KMS-11 (cell line): ENCODE data around the gene M1AP.
A peak's percentile ranks its signal among the peaks of the same experiment; 100 is the strongest.

ENCODE experiments used
- H2AFZ ChIP-seq: fragments of 200-600 bp; sonication (generic); 2 replicates; pipeline ENCODE4 v1.6.1; 2016; ENCODE audit warnings: antibody characterized with exemption, mixed run types, low read depth
- H3K27ac ChIP-seq: fragments of 200-600 bp; sonication (generic); 2 replicates; pipeline ENCODE4 v1.6.1; 2016; ENCODE audit warnings: mild to moderate bottlenecking, mixed run types
- H3K27me3 ChIP-seq: fragments of 200-600 bp; sonication (generic); 2 replicates; pipeline ENCODE4 v1.6.1; 2017; ENCODE audit warnings: mild to moderate bottlenecking, low read depth, mixed run types, moderate library complexity; ENCODE audit not compliant: insufficient read depth
- H3K36me3 ChIP-seq: fragments of 200-600 bp; sonication (generic); 2 replicates; pipeline ENCODE4 v1.6.1; 2017; ENCODE audit warnings: mild to moderate bottlenecking, mixed run types; ENCODE audit not compliant: insufficient read depth
- H3K4me1 ChIP-seq: fragments of 200-600 bp; sonication (generic); 2 replicates; pipeline ENCODE4 v1.6.1; 2016; ENCODE audit warnings: mild to moderate bottlenecking, low read depth, mixed run types; ENCODE audit not compliant: poor library complexity, severe bottlenecking
- H3K4me2 ChIP-seq: fragments of 200-600 bp; sonication (generic); 2 replicates; pipeline ENCODE4 v1.7.0; 2016; ENCODE audit warnings: mild to moderate bottlenecking, mixed run types
- H3K4me3 ChIP-seq: fragments of 200-600 bp; sonication (generic); IDR thresholded peaks from 2 replicates; pipeline ENCODE4 v1.6.1; 2017; ENCODE audit warnings: low read depth, low read length, mixed read lengths; ENCODE audit not compliant: insufficient read depth
- H3K79me2 ChIP-seq: fragments of 200-600 bp; sonication (generic); 2 replicates; pipeline ENCODE4 v1.6.1; 2016; ENCODE audit warnings: low read depth, mixed run types; ENCODE audit not compliant: insufficient read depth
- H3K9ac ChIP-seq: fragments of 200-600 bp; sonication (generic); 2 replicates; pipeline ENCODE4 v1.6.1; 2016; ENCODE audit warnings: mild to moderate bottlenecking, mixed run types
- H4K20me1 ChIP-seq: fragments of 200-600 bp; sonication (generic); 2 replicates; pipeline ENCODE4 v1.6.1; 2016; ENCODE audit warnings: mild to moderate bottlenecking, mixed run types; ENCODE audit not compliant: insufficient read depth
- TF ChIP-seq, protein P1 (sequence below): fragments of 200-600 bp; sonication (generic); conservative IDR thresholded peaks from 2 replicates; pipeline ENCODE4 v1.6.1; 2017; ENCODE audit warnings: low read depth, mild to moderate bottlenecking, antibody characterized with exemption, low read length, moderate library complexity, mixed read lengths

Gene M1AP

GRCh38 chr2:74535440-74535965, 112.6 kb downstream of the M1AP start:
- Histone ChIP-seq H3K79me2 (0 out of 2 replicates have a peak, but pooled peaks cover 8% of the 10 kb centered on the region), H3K27me3 (no peaks in the 10 kb centered on the region; the same call in 1 of the 2 replicates), H3K9ac (no peak overlapping the region), H4K20me1 (no peaks in the 10 kb centered on the region), H2AFZ (no peak overlapping the region), H3K4me2 (no peak overlapping the region), H3K27ac (no peak overlapping the region), H3K36me3 (no peaks in the 10 kb centered on the region), H3K4me1 (peaks cover 12% of the 10 kb centered on the region), H3K4me3 (no peak overlapping the region)
- TF ChIP-seq, protein P1, sequence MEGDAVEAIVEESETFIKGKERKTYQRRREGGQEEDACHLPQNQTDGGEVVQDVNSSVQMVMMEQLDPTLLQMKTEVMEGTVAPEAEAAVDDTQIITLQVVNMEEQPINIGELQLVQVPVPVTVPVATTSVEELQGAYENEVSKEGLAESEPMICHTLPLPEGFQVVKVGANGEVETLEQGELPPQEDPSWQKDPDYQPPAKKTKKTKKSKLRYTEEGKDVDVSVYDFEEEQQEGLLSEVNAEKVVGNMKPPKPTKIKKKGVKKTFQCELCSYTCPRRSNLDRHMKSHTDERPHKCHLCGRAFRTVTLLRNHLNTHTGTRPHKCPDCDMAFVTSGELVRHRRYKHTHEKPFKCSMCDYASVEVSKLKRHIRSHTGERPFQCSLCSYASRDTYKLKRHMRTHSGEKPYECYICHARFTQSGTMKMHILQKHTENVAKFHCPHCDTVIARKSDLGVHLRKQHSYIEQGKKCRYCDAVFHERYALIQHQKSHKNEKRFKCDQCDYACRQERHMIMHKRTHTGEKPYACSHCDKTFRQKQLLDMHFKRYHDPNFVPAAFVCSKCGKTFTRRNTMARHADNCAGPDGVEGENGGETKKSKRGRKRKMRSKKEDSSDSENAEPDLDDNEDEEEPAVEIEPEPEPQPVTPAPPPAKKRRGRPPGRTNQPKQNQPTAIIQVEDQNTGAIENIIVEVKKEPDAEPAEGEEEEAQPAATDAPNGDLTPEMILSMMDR: no peak

DNA sequence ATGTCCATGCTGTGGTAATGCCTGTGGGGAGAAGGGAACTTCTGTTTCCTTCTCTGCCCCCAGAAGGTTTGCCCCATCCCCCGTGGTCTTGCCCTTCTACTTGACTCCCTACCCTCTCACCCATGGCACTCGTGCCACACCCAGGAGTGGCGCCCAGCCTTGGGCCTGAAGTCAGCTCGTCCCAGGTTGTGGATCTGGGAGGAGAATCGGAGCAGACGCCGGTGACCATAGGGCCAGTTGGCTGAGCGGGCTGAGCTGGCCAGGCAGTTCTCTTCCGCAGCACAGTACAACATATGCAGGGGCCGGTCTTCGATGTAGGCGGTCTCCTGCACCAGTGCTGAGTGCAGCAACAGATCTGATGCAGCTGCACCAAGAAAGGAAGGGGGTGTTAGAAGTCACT, 113.7 kb downstream of the M1AP start:
- H2AFZ ChIP-seq: no peak overlapping the region
- no peaks in the 10 kb centered on the region; the same call in 1 of the 2 replicates for H3K27me3 ChIP-seq
- no peak overlapping the region for H3K4me2 ChIP-seq
- TF ChIP-seq, protein P1: no peak
- H3K79me2 ChIP-seq: peaks cover 8% of the 10 kb centered on the region; the same call in 1 of the 2 replicates
- H3K36me3 ChIP-seq: no peaks in the 10 kb centered on the region
- no peaks in the 10 kb centered on the region for H4K20me1 ChIP-seq
- H3K27ac ChIP-seq: no peak overlapping the region
- H3K4me1 ChIP-seq: peaks cover 12% of the 10 kb centered on the region
- H3K4me3 ChIP-seq: no peak overlapping the region
- no peak overlapping the region for H3K9ac ChIP-seq

- H3K27me3 ChIP-seq: no peaks in the 10 kb centered on the region; the same call in 1 of the 2 replicates
- H3K79me2 ChIP-seq: peaks cover 18% of the 10 kb centered on the region
- no peak overlapping the region for H3K4me3 ChIP-seq
- H3K4me2 ChIP-seq: no peak overlapping the region
- peaks cover 13% of the 10 kb centered on the region for H3K4me1 ChIP-seq
- H3K9ac ChIP-seq: no peak overlapping the region
- no peak overlapping the region for H3K27ac ChIP-seq
- H4K20me1 ChIP-seq: no peaks in the 10 kb centered on the region
- no peaks in the 10 kb centered on the region for H3K36me3 ChIP-seq
- TF ChIP-seq, protein P1: no peak
- no peak overlapping the region for H2AFZ ChIP-seq
Measured at GRCh38 chr2:74533464-74533863, 114.7 kb downstream of the M1AP start.

DNA sequence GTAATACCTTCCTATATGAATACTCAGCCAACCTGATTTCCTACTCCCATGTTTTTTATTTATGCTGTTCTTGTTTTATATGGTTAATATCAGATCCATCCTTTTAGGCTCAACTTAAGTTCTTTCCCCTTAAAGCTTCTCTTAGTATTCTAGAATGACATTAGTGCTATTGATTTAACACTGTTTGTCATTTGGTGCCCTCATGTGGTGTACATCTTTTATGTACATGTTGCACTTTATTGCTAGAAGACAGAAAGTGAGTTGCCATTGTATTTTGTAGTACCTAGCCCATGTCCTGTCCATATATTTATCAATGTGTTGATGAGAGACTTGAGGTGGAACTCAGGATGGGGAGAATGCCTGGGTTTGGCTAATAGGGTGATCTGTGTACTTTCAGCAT, 115.9 kb downstream of the M1AP start:
- TF ChIP-seq, protein P1: peak; percentile 51; the same call in 1 of the 2 replicates
- Histone ChIP-seq H3K27ac (no peak overlapping the region), H4K20me1 (no peaks in the 10 kb centered on the region), H3K4me3 (no peak overlapping the region), H3K4me2 (no peak overlapping the region), H3K9ac (no peak overlapping the region), H3K4me1 (peaks cover 22% of the 10 kb centered on the region), H2AFZ (no peak overlapping the region), H3K36me3 (no peaks in the 10 kb centered on the region; the same call in 1 of the 2 replicates), H3K27me3 (no peaks in the 10 kb centered on the region), H3K79me2 (peaks cover 30% of the 10 kb centered on the region)
